HuH-7 (cell line): Measurements from ENCODE around the gene HDAC9.
"Not testable (repeated sequence)": the region's sequence is repeated elsewhere in the genome, so short reads cannot be mapped to it uniquely, and the experiment has no call there.

ENCODE experiments used
- DNase-seq: peaks from one replicate; pipeline ENCODE4 v3.0.0; 2011; ENCODE audit warnings: low spot score

HDAC9 gene

DNA sequence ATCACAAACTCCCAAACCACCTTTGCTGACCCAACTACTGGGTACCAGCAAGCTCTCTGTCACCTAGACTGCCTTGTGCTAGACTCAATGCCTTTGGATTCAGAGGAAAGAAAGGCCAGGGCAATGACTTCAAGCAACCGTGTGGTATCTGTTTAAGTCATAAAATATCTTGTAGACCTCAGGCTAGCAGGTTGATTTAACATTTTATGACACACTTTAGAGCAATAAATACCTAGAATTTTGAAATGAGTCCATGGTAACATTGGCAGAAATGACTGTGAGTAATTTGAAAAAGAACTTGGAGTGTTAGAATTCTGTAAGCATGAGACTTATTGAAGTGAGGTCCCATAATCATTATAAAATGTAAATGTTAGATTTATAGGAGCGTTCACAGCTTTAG lies 534.7 kb downstream of the HDAC9 start:
- DNase-seq = no peak

DNA sequence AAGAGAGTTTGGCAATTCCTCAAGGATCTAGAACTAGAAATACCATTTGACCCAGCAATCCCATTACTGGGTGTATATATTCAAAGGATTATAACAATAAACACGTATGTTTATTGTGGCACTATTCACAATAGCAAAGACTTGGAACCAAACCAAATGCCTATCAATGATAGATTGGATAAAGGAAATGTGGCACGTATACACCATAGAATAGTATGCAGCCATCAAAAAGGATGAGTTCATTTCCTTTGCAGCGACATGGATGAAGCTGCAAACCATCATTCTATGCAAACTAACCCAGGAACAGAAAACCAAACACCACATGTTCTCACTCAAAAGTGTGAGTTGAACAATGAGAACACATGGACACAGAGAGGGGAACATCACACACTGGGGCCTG lies 537.4 kb downstream of the HDAC9 start:
- not testable (repeated sequence) for DNase-seq

DNA sequence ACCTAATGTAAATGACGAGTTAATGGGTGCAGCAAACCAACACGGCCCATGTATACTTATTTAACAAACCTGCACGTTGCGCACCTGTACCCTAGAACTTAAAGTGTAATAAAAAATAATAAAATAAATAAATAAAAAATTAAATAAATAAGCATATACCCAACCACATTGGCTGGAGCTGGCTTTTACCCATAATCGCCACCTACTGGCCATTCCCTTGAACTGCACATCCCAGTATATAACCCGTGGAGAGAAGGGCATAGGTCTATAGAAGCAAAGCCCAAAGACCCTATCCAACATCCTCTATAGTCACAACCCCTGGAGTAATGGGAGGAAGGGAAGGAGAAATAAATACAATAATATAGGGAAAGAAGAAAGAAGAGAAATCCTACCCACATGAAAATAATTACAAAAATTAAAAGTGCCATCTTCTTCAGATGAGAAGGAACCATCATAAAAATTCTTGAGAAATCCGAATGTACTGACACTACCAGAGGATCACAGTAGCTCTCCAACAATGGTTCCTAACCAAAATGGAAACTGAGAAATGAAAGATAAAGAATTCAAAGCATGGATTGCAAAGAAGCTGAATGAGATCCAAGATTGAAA lies 556.3 kb downstream of the HDAC9 start:
- peak; percentile 28 for DNase-seq
